GM19324 (cell line): ENCODE data around the gene CLEC18C.
"Not testable (repeated sequence)": the region's sequence is repeated elsewhere in the genome, so short reads cannot be mapped to it uniquely, and the experiment has no call there.

Experiments
- ATAC-seq: cut with Tn5 transposase; IDR thresholded peaks from one replicate; pipeline ENCODE4 v1.9.1; 2021; ENCODE audit warnings: mild to moderate bottlenecking, moderate library complexity; ENCODE audit not compliant: unreplicated experiment, low FRiP score

The CLEC18C gene

GRCh38 chr16:70173212-70173837 lies at the start of gene CLEC18C:
Gene CLEC18C (plus strand): TSS chr16:70173787. CDS start chr16:70174279, 492 bp downstream.
- not testable (repeated sequence) for ATAC-seq

- not testable (repeated sequence) for ATAC-seq
Observed at GRCh38 chr16:70123822-70124221, 49.8 kb upstream of the CLEC18C start.

- ATAC-seq: not testable (repeated sequence)
Observed at GRCh38 chr16:70126226-70126625, 47.4 kb upstream of the CLEC18C start.

- ATAC-seq: not testable (repeated sequence)
Observed at GRCh38 chr16:70127706-70128105, 45.9 kb upstream of the CLEC18C start.

GRCh38 chr16:70128844-70129243 lies 44.7 kb upstream of the CLEC18C start:
- ATAC-seq: not testable (repeated sequence)

GRCh38 chr16:70135796-70136195 lies 37.8 kb upstream of the CLEC18C start:
- not testable (repeated sequence) for ATAC-seq

GRCh38 chr16:70136595-70136994 lies 37.0 kb upstream of the CLEC18C start:
- ATAC-seq: not testable (repeated sequence)

- ATAC-seq: not testable (repeated sequence)
Observed at GRCh38 chr16:70142739-70143138, 30.8 kb upstream of the CLEC18C start.

- not testable (repeated sequence) for ATAC-seq
Observed at GRCh38 chr16:70143231-70143895, 30.2 kb upstream of the CLEC18C start.

- ATAC-seq: not testable (repeated sequence)
Observed at GRCh38 chr16:70147853-70148252, 25.7 kb upstream of the CLEC18C start.

- not testable (repeated sequence) for ATAC-seq
Observed at GRCh38 chr16:70148453-70148852, 25.1 kb upstream of the CLEC18C start.

GRCh38 chr16:70149296-70149695 lies 24.3 kb upstream of the CLEC18C start:
- ATAC-seq: not testable (repeated sequence)

- no peak for ATAC-seq
Observed at GRCh38 chr16:70151391-70151790, 22.2 kb upstream of the CLEC18C start.

GRCh38 chr16:70151941-70152509 lies 21.6 kb upstream of the CLEC18C start:
- ATAC-seq: no peak

GRCh38 chr16:70152578-70153302 lies 20.8 kb upstream of the CLEC18C start:
- no peak for ATAC-seq

- not testable (repeated sequence) for ATAC-seq
Observed at GRCh38 chr16:70154736-70155135, 18.9 kb upstream of the CLEC18C start.

GRCh38 chr16:70156207-70156978 lies 17.2 kb upstream of the CLEC18C start:
- no peak for ATAC-seq

GRCh38 chr16:70157105-70157476 lies 16.5 kb upstream of the CLEC18C start:
- no peak for ATAC-seq

GRCh38 chr16:70157477-70158260 lies 15.9 kb upstream of the CLEC18C start:
- ATAC-seq: no peak
